Erythroblast (primary cell): Measurements from ENCODE around the gene LDHAL6B.

ENCODE experiments used
- DNase-seq, 2 experiments: peaks; one replicate each; lab custom pipeline; 2025; lab: John Stamatoyannopoulos, UW
- GATA1 ChIP-seq: IDR thresholded peaks from 2 replicates; pipeline ENCODE4 v1.6.1; 2011; ENCODE audit warnings: low read depth, mild to moderate bottlenecking, control low read depth, low read length, moderate library complexity
- POLR2A ChIP-seq: IDR thresholded peaks from 2 replicates; pipeline ENCODE4 v1.6.1; 2011; ENCODE audit warnings: mild to moderate bottlenecking, low read length

Gene LDHAL6B

GRCh38 chr15:59172289-59172901 lies 34.2 kb upstream of the LDHAL6B start:
- TF ChIP-seq POLR2A: no peak
- TF ChIP-seq GATA1: no peak
- no peak for DNase-seq

GRCh38 chr15:59173194-59173593 lies 33.4 kb upstream of the LDHAL6B start:
- no peak for DNase-seq
- TF ChIP-seq POLR2A: no peak
- TF ChIP-seq GATA1: no peak

GRCh38 chr15:59174151-59174834 lies 32.4 kb upstream of the LDHAL6B start:
- no peak for DNase-seq

GRCh38 chr15:59174835-59175831 lies 31.5 kb upstream of the LDHAL6B start:
- peak; percentile 16 to 31 for DNase-seq
- TF ChIP-seq GATA1: no peak
- no peak for TF ChIP-seq POLR2A

More at GRCh38 chr15:59174151-59174834, 32.4 kb upstream of the LDHAL6B start:
- no peak for TF ChIP-seq GATA1
- no peak for TF ChIP-seq POLR2A

- DNase-seq: no peak
- TF ChIP-seq GATA1 (no peak), POLR2A (no peak)
Observed at GRCh38 chr15:59176653-59177316, 29.9 kb upstream of the LDHAL6B start.

- TF ChIP-seq GATA1: no peak
- no peak for TF ChIP-seq POLR2A
- no peak for DNase-seq
Observed at GRCh38 chr15:59177317-59177660, 29.4 kb upstream of the LDHAL6B start.

GRCh38 chr15:59178151-59178695 lies 28.4 kb upstream of the LDHAL6B start:
- no peak for DNase-seq
- TF ChIP-seq GATA1 (no peak), POLR2A (no peak)

- DNase-seq: no peak
- TF ChIP-seq GATA1 (no peak), POLR2A (no peak)
Observed at GRCh38 chr15:59179717-59180116, 26.9 kb upstream of the LDHAL6B start.

GRCh38 chr15:59180945-59181600 lies 25.6 kb upstream of the LDHAL6B start:
- no peak for TF ChIP-seq GATA1
- TF ChIP-seq POLR2A: no peak
- no peak for DNase-seq

- TF ChIP-seq GATA1 (no peak), POLR2A (no peak)
- peak; percentile 9 to 11 for DNase-seq
Observed at GRCh38 chr15:59185725-59186124, 20.9 kb upstream of the LDHAL6B start.

- DNase-seq: no peak
Observed at GRCh38 chr15:59186501-59186900, 20.1 kb upstream of the LDHAL6B start.

GRCh38 chr15:59189241-59189640 lies 17.4 kb upstream of the LDHAL6B start:
- no peak for DNase-seq
- TF ChIP-seq POLR2A (no peak), GATA1 (no peak)

More at GRCh38 chr15:59186501-59186900, 20.1 kb upstream of the LDHAL6B start:
- TF ChIP-seq GATA1: no peak
- TF ChIP-seq POLR2A: no peak
